Parathyroid adenoma (tissue), 2 donors: ENCODE measurements around the gene CAMTA1.

ENCODE experiments used
- H2AFZ ChIP-seq: fragments of 300-600 bp; sonication (generic); one replicate; pipeline ENCODE4 v1.7.0; 2017; ENCODE audit warnings: antibody characterized with exemption, mild to moderate bottlenecking
- H3K27ac ChIP-seq: fragments of 300-600 bp; sonication (generic); one replicate; pipeline ENCODE4 v1.7.0; 2017
- H3K27me3 ChIP-seq: fragments of 300-600 bp; sonication (generic); one replicate; pipeline ENCODE4 v1.7.0; 2017; ENCODE audit warnings: low read length; ENCODE audit not compliant: control insufficient read depth, insufficient read depth
- H3K36me3 ChIP-seq: fragments of 300-600 bp; sonication (generic); one replicate; pipeline ENCODE4 v1.7.0; 2017; ENCODE audit warnings: low read length; ENCODE audit not compliant: control insufficient read depth, insufficient read depth
- H3K4me1 ChIP-seq: fragments of 300-600 bp; sonication (generic); one replicate; pipeline ENCODE4 v1.7.0; 2017; ENCODE audit warnings: control low read depth
- H3K4me2 ChIP-seq: fragments of 300-600 bp; sonication (generic); one replicate; pipeline ENCODE4 v1.7.0; 2017; ENCODE audit warnings: low read length
- H3K4me3 ChIP-seq: fragments of 300-600 bp; sonication (generic); one replicate; pipeline ENCODE4 v1.7.0; 2017; ENCODE audit warnings: low read depth, low read length
- H3K79me2 ChIP-seq: fragments of 300-600 bp; sonication (generic); one replicate; pipeline ENCODE4 v1.7.0; 2017; ENCODE audit warnings: control low read depth
- H3K9ac ChIP-seq: fragments of 300-600 bp; sonication (generic); one replicate; pipeline ENCODE4 v1.7.0; 2017; ENCODE audit warnings: mild to moderate bottlenecking
- H3K9me3 ChIP-seq: fragments of 300-600 bp; sonication (generic); one replicate; pipeline ENCODE4 v1.7.0; 2017; ENCODE audit warnings: low read length; ENCODE audit not compliant: control insufficient read depth
- CTCF ChIP-seq: fragments of 300-600 bp; sonication (generic); IDR thresholded peaks from one replicate; pipeline ENCODE4 v1.7.0; 2017; ENCODE audit warnings: antibody characterized with exemption, mild to moderate bottlenecking
- donor health status: primary hyperparathyroidism.

Gene CAMTA1

DNA sequence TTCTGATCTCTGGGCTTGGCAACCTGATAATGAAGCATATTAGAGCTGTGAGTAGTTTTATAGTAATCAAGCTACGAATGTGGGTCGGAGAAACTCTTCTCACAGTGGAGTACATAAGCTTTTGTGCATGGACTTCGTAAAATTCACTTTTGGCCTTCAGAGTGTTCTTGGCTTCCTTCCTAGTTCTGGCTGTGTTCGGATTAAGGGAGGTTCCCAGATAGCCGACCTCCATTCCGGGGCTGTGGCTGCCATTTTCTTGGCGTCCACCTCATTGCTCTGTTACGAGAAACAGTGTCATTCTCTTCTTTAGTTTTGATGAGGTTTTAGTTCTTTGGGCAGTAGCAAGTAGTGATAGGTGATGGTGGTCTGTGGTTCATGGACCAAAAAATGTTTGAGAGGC, 26.3 kb downstream of the CAMTA1 start:
- no peaks in the 10 kb centered on the region for H3K36me3 ChIP-seq

GRCh38 chr1:6813165-6813564, 27.9 kb downstream of the CAMTA1 start:
- TF ChIP-seq CTCF = no peak
- Histone ChIP-seq H3K4me2 (no peak overlapping the region), H3K36me3 (no peaks in the 10 kb centered on the region), H3K4me3 (no peak overlapping the region), H3K27ac (no peak overlapping the region), H3K27me3 (no peaks in the 10 kb centered on the region), H3K4me1 (peaks cover 4% of the 10 kb centered on the region), H2AFZ (no peak overlapping the region), H3K9ac (no peak overlapping the region), H3K9me3 (no peaks in the 10 kb centered on the region), H3K79me2 (peaks cover 44% of the 10 kb centered on the region)

More for the DNA sequence above, 26.3 kb downstream of the CAMTA1 start:
- Histone ChIP-seq H3K9ac (no peak overlapping the region), H3K4me1 (peaks cover 8% of the 10 kb centered on the region), H3K27me3 (no peaks in the 10 kb centered on the region), H3K9me3 (no peaks in the 10 kb centered on the region), H3K79me2 (peaks cover 45% of the 10 kb centered on the region), H3K4me2 (no peak overlapping the region), H3K27ac (no peak overlapping the region), H3K4me3 (no peak overlapping the region), H2AFZ (no peak overlapping the region)
- TF ChIP-seq CTCF = no peak

GRCh38 chr1:6815726-6816125, 30.5 kb downstream of the CAMTA1 start:
- Histone ChIP-seq H3K36me3 (no peaks in the 10 kb centered on the region), H3K4me2 (no peak overlapping the region), H3K4me3 (no peak overlapping the region), H2AFZ (no peak overlapping the region), H3K9me3 (no peaks in the 10 kb centered on the region), H3K27me3 (no peaks in the 10 kb centered on the region), H3K79me2 (peaks cover 28% of the 10 kb centered on the region), H3K4me1 (peaks cover 4% of the 10 kb centered on the region), H3K9ac (no peak overlapping the region), H3K27ac (no peak overlapping the region)
- TF ChIP-seq CTCF = no peak

GRCh38 chr1:6819246-6820040, 34.2 kb downstream of the CAMTA1 start:
- TF ChIP-seq CTCF = no peak
- no peaks in the 10 kb centered on the region for H3K36me3 ChIP-seq
- H2AFZ ChIP-seq = no peak overlapping the region
- peak overlapping the region; percentile 59 for H3K4me2 ChIP-seq
- H3K27ac ChIP-seq = peak overlapping the region; percentile 62
- H3K27me3 ChIP-seq = no peaks in the 10 kb centered on the region
- H3K79me2 ChIP-seq = peaks cover 18% of the 10 kb centered on the region
- peak overlapping the region; percentile 19 for H3K4me3 ChIP-seq
- no peak overlapping the region for H3K9ac ChIP-seq
- H3K9me3 ChIP-seq = no peaks in the 10 kb centered on the region
- peaks cover 7% of the 10 kb centered on the region for H3K4me1 ChIP-seq

DNA sequence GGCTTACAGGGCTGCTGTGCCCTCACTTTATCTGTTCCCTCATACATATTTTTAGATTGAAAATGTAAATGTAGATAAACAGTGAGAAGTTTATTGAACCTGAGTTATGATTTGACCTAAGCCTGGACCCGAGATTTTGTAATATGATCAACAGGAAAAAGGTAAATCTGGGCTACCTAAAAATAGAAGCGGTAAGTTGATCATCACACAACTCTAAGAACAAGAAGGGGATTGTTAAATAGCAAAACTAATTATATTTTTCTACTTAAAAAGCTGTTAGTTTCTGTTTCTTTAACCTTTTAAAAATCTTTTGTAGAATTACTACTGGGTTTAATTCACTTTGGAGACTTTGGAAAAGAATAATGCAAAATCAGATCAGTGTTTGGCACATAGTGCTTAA, 35.6 kb downstream of the CAMTA1 start:
- Histone ChIP-seq H2AFZ (no peak overlapping the region), H3K79me2 (peaks cover 13% of the 10 kb centered on the region), H3K4me1 (peaks cover 4% of the 10 kb centered on the region), H3K4me3 (no peak overlapping the region), H3K4me2 (peak overlapping the region; percentile 59), H3K36me3 (no peaks in the 10 kb centered on the region), H3K27me3 (no peaks in the 10 kb centered on the region), H3K9me3 (no peaks in the 10 kb centered on the region), H3K9ac (no peak overlapping the region), H3K27ac (peak overlapping the region; percentile 62)
- TF ChIP-seq CTCF = no peak
